Measurements from ENCODE around the gene GNAT2. TPM values are rescaled to one million over a fixed set of nuclear protein-coding genes. Genes with fewer than 3 reads are reported as not detected.

GNAT2 gene
- total and polyA plus RNA-seq, 4 donors, result 0.24 TPM; not detected in 3

GRCh38 chr1:109625176-109625575 is 5.8 kb upstream of the GNAT2 start:
- WGBS, 2 donors, result 87 to 94% methylated on average over 16 of the region's 16 CpGs
- no peak for ATAC-seq (ENCODE audit: insufficient read depth, low FRiP score)

DNA sequence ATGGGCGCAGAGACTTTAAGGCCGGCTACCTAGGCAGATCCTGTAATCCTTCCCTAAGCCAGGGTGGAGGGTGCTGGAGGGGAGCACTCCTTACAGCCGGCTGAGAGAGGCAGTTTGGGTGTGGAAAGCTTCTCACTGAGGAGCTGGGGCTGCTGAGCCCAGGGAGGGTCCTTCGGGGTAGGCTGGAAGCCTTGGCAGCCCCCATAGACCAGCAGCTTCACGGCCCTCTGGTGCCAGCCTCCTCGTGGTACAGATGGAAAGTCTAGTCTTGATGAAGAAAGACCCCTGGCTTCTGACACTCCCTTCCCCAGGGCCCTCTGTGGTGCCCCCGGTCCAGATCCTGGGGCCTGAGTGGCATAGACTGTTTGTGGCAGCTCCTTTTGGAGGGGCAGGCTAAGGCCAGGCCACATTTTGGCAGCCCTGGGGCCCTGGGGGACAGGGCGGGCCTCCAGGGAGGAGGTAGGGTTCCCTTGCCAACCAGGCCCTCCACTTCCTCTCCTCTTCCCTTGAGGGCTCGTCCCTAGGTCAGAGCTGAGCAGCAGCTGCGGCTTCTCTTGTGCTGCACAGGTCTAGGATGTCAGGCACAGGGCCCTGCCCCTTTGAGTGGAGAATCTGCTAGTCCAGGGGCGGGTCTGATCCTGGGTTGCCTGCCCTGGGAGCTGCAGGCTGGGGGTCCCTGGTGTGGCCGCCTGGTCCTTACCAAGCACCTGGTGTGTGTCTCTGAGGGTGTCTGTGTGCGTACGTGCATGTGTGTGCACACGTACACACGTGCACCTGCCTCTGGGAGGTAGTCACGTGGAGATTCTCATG is 5.0 kb upstream of the GNAT2 start:
- no peak overlapping the region for H3K4me3 ChIP-seq
- H3K27me3 ChIP-seq (ENCODE audit: control insufficient read depth in 3 of 3, insufficient read depth in 3 of 3, low read length in 2 of 3), result no peaks in the 10 kb centered on the region
- ATAC-seq (ENCODE audit: insufficient read depth, low FRiP score) (no peak), DNase-seq (no peak)
- peaks cover 0 to 33% (median 13%) of the 10 kb centered on the region in 4 donors for H3K36me3 ChIP-seq (ENCODE audit: control insufficient read depth in 4 of 4, insufficient read depth in 4 of 4, low read length in 4 of 4)
- WGBS, 2 donors, result 51 to 73% methylated on average over 17 of the region's 17 CpGs
- no peak for TF ChIP-seq CTCF (IDR thresholded peaks at IDR 0.05; ENCODE audit: control extremely low read depth, extremely low read depth)
- H3K9ac ChIP-seq (ENCODE audit: insufficient read depth in 1 of 2, low read length in 2 of 2), result no peak overlapping the region
- no peaks in the 10 kb centered on the region for H3K9me3 ChIP-seq (ENCODE audit: control insufficient read depth in 4 of 4, insufficient read depth in 3 of 4, low read length in 3 of 4)
- no peak overlapping the region for H3K27ac ChIP-seq (ENCODE audit: low read depth in 1 of 2, low read length in 1 of 2)
- peaks cover 0 to 56% (median 17%) of the 10 kb centered on the region in 5 donors for H3K4me1 ChIP-seq (ENCODE audit: control insufficient read depth in 5 of 5, insufficient read depth in 5 of 5, low read length in 5 of 5)

More at GRCh38 chr1:109625176-109625575, 5.8 kb upstream of the GNAT2 start:
- Histone ChIP-seq H3K9ac (ENCODE audit: insufficient read depth in 1 of 2, low read length in 2 of 2) (no peak overlapping the region), H3K36me3 (ENCODE audit: control insufficient read depth in 4 of 4, insufficient read depth in 4 of 4, low read length in 4 of 4) (peaks cover 0 to 41% (median 15%) of the 10 kb centered on the region in 4 donors), H3K27me3 (ENCODE audit: control insufficient read depth in 3 of 3, insufficient read depth in 3 of 3, low read length in 2 of 3) (no peaks in the 10 kb centered on the region), H3K9me3 (ENCODE audit: control insufficient read depth in 4 of 4, insufficient read depth in 3 of 4, low read length in 3 of 4) (no peaks in the 10 kb centered on the region), H3K4me3 (no peak overlapping the region), H3K4me1 (ENCODE audit: control insufficient read depth in 5 of 5, insufficient read depth in 5 of 5, low read length in 5 of 5) (peaks cover 0 to 50% (median 16%) of the 10 kb centered on the region in 5 donors), H3K27ac (ENCODE audit: low read depth in 1 of 2, low read length in 1 of 2) (no peak overlapping the region)
- no peak for TF ChIP-seq CTCF (IDR thresholded peaks at IDR 0.05; ENCODE audit: control extremely low read depth, extremely low read depth)
- no peak for DNase-seq

- peaks cover 0 to 26% (median 8%) of the 10 kb centered on the region in 4 donors for H3K36me3 ChIP-seq (ENCODE audit: control insufficient read depth in 4 of 4, insufficient read depth in 4 of 4, low read length in 4 of 4)
- H3K9ac ChIP-seq (ENCODE audit: insufficient read depth in 1 of 2, low read length in 2 of 2), result no peak overlapping the region
- WGBS, 2 donors, result 44 to 76% methylated on average over 11 of the region's 11 CpGs
- H3K4me1 ChIP-seq (ENCODE audit: control insufficient read depth in 5 of 5, insufficient read depth in 5 of 5, low read length in 5 of 5), result peaks cover 0 to 61% (median 19%) of the 10 kb centered on the region in 5 donors
- ATAC-seq (ENCODE audit: insufficient read depth, low FRiP score) (no peak), DNase-seq (no peak)
- no peak overlapping the region for H3K27ac ChIP-seq (ENCODE audit: low read depth in 1 of 2, low read length in 1 of 2)
- no peaks in the 10 kb centered on the region for H3K27me3 ChIP-seq (ENCODE audit: control insufficient read depth in 3 of 3, insufficient read depth in 3 of 3, low read length in 2 of 3)
- no peak overlapping the region for H3K4me3 ChIP-seq
- no peaks in the 10 kb centered on the region for H3K9me3 ChIP-seq (ENCODE audit: control insufficient read depth in 4 of 4, insufficient read depth in 3 of 4, low read length in 3 of 4)
- TF ChIP-seq CTCF (IDR thresholded peaks at IDR 0.05; ENCODE audit: control extremely low read depth, extremely low read depth), result no peak
These were observed 4.3 kb upstream of the GNAT2 start for GRCh38 chr1:109623601-109624161.
